Measurements from ENCODE around the gene HMGCS1. TPM values are rescaled to one million over a fixed set of nuclear protein-coding genes. Genes with fewer than 3 reads are reported as not detected.

The HMGCS1 gene
- polyA plus RNA-seq, 1 donor from 2014 or later, result 498 TPM

GRCh38 chr5:43244823-43245565 is 68.2 kb downstream of the HMGCS1 start:
- Histone ChIP-seq H3K9me3 (ENCODE audit: low read length) (no peaks in the 10 kb centered on the region), H2AFZ (ENCODE audit: low read depth, low read length) (no peak overlapping the region), H3K4me3 (ENCODE audit: low read length) (no peak overlapping the region), H3K4me2 (ENCODE audit: low read length) (no peak overlapping the region), H3K27me3 (ENCODE audit: insufficient read depth, low read depth, low read length) (no peaks in the 10 kb centered on the region), H3K27ac (ENCODE audit: low read length) (no peak overlapping the region), H3F3A (ENCODE audit: insufficient read depth, low read length, poor library complexity, severe bottlenecking) (no peaks in the 10 kb centered on the region), H4K20me1 (ENCODE audit: insufficient read depth) (no peaks in the 10 kb centered on the region), H3K9ac (ENCODE audit: low read length) (no peak overlapping the region), H3K9me2 (ENCODE audit: insufficient read depth, low read length) (no peaks in the 10 kb centered on the region), H3K79me2 (replicated peaks; ENCODE audit: insufficient read depth, low read length) (no peaks in the 10 kb centered on the region), H3K36me3 (ENCODE audit: insufficient read depth, low read length) (no peaks in the 10 kb centered on the region)
- TF ChIP-seq POLR2AphosphoS5 (IDR thresholded peaks at IDR 0.05) (no peak), CTCF (IDR thresholded peaks at IDR 0.05; ENCODE audit: poor library complexity, severe bottlenecking) (no peak), SMC3 (conservative IDR thresholded peaks at IDR 0.05; ENCODE audit: poor library complexity) (no peak), MXI1 (conservative IDR thresholded peaks at IDR 0.05; ENCODE audit: poor library complexity, severe bottlenecking) (no peak), REST (IDR thresholded peaks at IDR 0.05; ENCODE audit: borderline replicate concordance) (no peak), RAD21 (conservative IDR thresholded peaks at IDR 0.05) (no peak), TAF1 (IDR thresholded peaks at IDR 0.05; ENCODE audit: low read depth) (no peak), EP300 (conservative IDR thresholded peaks at IDR 0.05; ENCODE audit: poor library complexity, severe bottlenecking) (no peak), EZH2 (IDR thresholded peaks at IDR 0.05; ENCODE audit: borderline replicate concordance, insufficient read depth, low read length, poor library complexity, severe bottlenecking) (no peak)

- Histone ChIP-seq H3F3A (ENCODE audit: insufficient read depth, low read length, poor library complexity, severe bottlenecking) (no peaks in the 10 kb centered on the region), H3K9me3 (ENCODE audit: low read length) (no peaks in the 10 kb centered on the region), H3K9me2 (ENCODE audit: insufficient read depth, low read length) (no peaks in the 10 kb centered on the region), H3K27ac (ENCODE audit: low read length) (no peak overlapping the region), H3K36me3 (ENCODE audit: insufficient read depth, low read length) (no peaks in the 10 kb centered on the region), H3K4me2 (ENCODE audit: low read length) (no peak overlapping the region), H3K9ac (ENCODE audit: low read length) (no peak overlapping the region), H3K27me3 (ENCODE audit: insufficient read depth, low read depth, low read length) (no peaks in the 10 kb centered on the region), H3K79me2 (replicated peaks; ENCODE audit: insufficient read depth, low read length) (no peaks in the 10 kb centered on the region), H4K20me1 (ENCODE audit: insufficient read depth) (no peaks in the 10 kb centered on the region), H3K4me3 (ENCODE audit: low read length) (no peak overlapping the region), H2AFZ (ENCODE audit: low read depth, low read length) (no peak overlapping the region)
- TF ChIP-seq EZH2 (IDR thresholded peaks at IDR 0.05; ENCODE audit: borderline replicate concordance, insufficient read depth, low read length, poor library complexity, severe bottlenecking) (no peak), POLR2AphosphoS5 (IDR thresholded peaks at IDR 0.05) (no peak), TAF1 (IDR thresholded peaks at IDR 0.05; ENCODE audit: low read depth) (no peak), REST (IDR thresholded peaks at IDR 0.05; ENCODE audit: borderline replicate concordance) (no peak), CTCF (IDR thresholded peaks at IDR 0.05; ENCODE audit: poor library complexity, severe bottlenecking) (no peak), SMC3 (conservative IDR thresholded peaks at IDR 0.05; ENCODE audit: poor library complexity) (no peak), EP300 (conservative IDR thresholded peaks at IDR 0.05; ENCODE audit: poor library complexity, severe bottlenecking) (no peak), MXI1 (conservative IDR thresholded peaks at IDR 0.05; ENCODE audit: poor library complexity, severe bottlenecking) (no peak)
Observed at GRCh38 chr5:43243270-43243669, 69.9 kb downstream of the HMGCS1 start.

Data from neural cell (in vitro differentiated cells).